GM10847 (cell line): ENCODE data around the gene FCMR.

ENCODE experiments used
- POLR2A ChIP-seq: IDR thresholded peaks from 2 replicates; pipeline ENCODE4 v1.6.1; 2011; ENCODE audit not compliant: insufficient read length; ENCODE audit errors: extremely low read depth

Gene FCMR

DNA sequence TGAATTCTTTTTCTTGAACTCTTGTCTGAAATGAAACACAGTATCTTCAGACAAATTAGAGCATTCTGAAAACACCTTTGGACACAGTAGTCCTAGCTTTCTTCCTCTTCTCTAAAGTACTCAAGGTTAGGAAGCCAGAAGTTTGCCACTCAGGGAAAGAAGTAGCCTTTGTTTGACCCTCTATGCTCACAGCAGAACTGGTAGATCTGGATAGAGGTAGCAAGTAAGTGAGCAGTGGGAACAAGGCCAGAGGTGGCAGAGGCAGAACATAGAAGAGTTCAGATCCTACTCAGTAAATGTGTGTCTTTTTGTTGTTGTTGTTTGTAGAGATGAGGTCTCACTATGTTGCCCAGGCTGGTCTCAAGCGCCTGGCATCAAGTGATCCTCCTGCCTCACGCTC lies 31.9 kb upstream of the FCMR start:
- TF ChIP-seq POLR2A, result no peak

DNA sequence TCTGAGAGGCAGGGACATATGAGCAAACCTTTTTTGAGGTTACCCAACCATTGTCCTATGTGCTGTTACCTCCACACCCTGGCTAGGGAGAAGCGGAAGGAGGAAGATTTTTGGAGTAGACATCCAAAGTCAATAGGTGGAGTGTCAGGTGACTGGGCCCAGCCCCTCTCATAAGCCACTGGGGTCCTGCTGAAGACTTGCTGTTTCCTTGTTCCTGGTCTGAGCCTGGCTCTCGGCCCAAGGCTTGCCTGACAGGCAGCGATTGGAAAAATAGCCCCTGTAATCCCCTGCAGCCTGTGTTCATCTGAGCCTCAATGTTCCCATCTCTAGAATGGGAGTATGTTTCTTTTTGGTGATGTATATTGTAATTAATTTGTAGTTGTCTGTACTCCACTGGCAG lies 31.4 kb upstream of the FCMR start:
- no peak for TF ChIP-seq POLR2A

DNA sequence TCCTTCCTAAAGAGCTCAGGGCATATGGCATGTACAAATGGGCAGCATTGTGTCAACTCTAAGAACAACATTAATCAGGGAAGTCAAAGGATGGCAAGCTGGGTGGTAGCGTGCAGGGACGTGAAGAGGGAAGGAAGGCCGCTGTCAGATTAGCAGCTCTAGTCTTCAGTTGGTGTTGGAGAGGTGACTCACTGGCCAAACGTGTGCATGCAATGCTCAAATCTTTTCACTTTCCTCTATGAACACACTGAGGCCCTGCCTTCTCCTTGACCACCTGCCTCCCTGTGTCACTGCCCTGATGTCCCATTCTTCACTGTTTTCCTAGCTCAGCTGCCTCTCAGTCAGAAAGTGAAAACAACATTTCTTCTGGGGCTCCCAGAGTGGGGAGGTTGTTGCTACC lies 30.4 kb upstream of the FCMR start:
- TF ChIP-seq POLR2A, result no peak

DNA sequence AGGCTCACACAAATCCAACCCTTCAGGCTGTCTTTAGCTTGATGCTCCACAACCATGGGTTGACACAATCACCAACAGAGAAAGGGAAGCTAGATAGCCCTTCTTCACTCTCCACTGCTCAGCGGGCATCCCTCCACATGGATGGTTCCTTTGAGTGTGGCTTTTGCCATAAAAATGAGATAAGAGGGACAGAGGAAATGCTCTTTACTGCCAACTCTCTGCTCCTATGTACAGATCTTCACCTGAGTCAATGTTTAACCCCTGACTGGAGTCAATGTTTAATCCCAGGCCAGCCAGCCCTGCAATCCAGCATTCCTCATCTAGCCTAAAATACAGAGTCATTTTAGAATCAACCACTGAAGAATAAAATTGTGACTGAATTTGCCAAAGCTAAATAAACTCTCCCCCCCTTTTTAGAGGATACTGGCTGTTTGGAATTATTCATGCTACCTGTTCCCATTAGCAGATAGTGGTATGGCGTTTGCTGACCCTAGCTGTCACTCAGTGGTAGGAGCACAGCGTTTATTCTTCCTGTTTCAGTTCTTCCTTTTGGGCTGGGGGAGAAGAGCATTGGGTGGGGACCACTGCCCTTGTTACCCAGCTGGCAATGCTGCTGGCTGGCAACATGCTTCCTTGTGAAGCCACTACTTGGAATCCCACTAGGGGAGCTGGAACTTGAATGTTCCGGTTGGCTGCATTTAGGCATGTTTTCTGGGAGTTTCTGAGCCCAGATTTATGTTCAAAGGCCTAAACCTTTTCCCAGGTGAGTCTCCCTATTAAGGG lies 29.8 kb upstream of the FCMR start:
- no peak for TF ChIP-seq POLR2A

DNA sequence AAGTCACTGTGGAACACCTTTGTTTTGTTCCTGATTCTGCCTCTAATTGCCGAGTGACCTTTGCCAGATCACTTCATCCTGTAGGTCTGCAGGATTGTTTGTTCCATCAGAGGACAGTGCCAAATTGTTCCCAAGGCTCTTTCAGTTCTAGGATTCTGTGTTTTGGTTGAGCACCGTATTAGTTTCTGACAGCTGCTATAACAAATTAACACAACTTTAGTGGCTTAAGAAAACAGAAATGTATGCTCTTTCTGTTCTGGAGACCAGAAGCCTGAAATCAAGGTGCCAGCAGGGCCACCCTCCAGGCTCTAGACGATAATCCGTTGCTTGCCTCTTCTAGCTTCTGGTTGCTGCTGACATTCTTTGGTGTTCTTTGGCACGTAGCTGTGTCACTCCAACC lies 27.9 kb upstream of the FCMR start:
- no peak for TF ChIP-seq POLR2A

DNA sequence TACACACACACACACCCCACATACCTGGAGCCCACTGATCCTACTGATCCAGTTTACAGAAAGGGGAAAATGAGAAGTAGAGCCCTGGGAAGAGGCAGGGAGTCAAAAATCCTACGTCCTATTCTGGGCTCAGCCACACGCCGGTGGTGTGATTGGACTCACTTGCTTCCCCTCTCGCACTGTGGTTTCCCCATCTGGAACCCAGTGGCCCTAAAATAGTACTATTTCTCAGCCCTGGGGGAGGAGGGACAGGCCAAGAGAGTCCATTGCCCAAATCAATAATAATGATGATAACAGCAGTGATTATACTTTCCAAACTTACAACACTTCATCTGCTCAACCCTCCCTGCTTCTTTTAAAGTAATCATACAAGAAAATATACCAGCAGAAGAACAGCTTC lies 27.5 kb upstream of the FCMR start:
- TF ChIP-seq POLR2A, result no peak

DNA sequence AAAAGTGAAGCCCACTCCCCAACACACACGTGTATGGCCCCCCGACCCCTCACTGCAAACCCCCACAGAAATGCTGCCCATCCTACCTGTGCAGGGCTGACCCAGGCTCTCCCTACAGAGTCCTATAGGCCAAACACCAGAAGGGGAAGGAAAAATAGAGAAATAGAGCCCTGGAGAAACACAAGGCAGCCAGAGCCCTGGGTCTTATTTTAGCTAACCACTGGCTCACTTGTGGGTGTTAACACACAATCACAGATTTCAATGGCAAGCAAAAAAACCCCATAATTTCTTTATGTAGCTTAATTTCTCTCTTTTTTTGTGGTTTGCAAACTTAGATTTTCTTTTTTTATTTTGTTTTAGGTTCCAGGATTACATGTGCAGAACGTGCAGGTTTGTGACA lies 25.5 kb upstream of the FCMR start:
- no peak for TF ChIP-seq POLR2A

DNA sequence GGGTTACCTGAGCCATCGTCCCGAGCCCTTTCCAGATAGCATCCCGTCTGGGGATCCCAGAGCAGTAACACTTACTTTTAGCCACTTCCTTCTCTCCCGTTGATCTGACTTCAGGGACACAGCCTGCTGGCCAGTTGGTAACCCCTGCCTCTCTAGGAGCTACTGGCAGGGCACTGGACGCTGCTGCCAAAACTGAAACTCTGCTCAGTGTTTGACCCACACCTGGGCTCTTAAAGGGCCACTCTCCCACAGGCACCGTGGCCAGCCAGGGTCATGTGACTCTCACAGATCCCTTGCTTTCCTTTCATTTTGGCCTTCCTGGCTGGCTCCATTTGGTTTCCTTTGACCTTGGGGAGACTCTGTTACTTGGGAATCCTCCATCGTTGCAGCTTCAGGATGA lies 24.5 kb upstream of the FCMR start, which contains the start of gene PIGR:
TSS of gene PIGR (minus strand) at position 206 of the 400 bp plus-strand sequence. CDS start 5,935 bp downstream, outside the sequence.
- no peak for TF ChIP-seq POLR2A

DNA sequence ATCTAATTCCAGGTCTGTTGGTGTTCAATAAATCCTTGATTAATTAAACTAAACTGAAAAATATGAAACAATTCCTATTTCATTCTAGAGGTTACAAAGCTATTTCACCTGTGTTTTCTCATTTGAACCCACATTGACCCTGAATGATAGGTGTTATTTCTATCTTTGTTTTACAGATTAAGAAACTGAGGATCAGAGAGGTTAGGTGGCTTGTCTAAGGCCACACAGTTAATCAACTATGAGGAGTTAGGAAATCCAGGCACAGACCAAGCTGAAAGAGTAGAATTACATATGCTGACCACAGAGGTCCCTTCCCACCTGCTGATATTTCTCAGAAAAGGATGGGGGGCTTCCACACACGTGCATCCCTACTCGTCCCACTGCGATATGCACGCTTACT lies 24.0 kb upstream of the FCMR start:
- TF ChIP-seq POLR2A, result no peak

DNA sequence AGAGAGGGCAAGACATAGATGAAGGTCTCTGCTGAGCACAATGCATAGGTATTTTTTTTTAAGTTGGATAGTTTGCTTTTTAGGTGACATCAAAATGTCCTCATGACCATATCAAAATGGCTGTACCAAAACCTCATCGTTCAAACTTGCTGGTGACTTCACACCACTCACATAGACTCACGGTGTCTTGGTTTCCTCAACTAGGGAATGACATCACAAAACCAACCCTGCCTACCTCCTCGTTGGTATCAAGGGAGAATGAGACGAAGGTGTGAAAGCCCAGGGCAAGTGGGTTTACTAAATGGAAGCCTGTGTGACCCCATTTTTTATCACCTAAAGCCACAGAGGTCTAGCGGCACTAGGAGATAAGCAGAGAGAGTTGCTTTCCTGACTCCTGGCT lies 23.0 kb upstream of the FCMR start:
- TF ChIP-seq POLR2A, result no peak

DNA sequence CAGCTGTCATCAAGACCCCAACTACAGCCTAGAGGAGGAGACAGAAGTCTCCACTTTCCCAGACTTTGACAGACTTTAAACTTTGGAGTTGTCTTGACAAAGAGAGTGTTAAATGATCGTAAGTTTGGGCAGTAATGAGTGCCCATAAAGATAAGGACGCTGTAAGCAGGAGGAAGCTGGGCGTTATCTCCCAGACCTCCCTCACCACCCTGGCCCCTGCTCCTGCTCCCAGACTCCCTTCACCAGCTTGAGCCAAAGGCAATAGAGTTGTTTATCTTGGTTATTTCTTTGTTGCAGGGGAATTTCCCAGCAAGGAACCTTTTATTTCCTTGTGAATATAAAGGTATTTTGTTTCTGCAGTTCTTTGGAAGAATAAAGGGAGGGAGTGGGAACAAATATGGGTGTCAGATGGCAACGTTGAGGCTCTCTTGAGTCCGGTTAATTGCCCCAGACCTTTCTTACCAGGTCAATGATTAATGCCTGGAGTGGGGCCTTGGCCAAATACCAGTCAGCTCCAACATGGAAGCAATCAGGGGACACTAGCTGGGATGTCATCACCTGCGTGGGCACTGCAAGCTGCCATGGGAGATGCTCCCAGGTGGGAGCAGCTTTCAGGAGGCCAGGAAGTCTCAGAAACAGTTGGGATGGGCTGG lies 20.2 kb upstream of the FCMR start:
- no peak for TF ChIP-seq POLR2A

DNA sequence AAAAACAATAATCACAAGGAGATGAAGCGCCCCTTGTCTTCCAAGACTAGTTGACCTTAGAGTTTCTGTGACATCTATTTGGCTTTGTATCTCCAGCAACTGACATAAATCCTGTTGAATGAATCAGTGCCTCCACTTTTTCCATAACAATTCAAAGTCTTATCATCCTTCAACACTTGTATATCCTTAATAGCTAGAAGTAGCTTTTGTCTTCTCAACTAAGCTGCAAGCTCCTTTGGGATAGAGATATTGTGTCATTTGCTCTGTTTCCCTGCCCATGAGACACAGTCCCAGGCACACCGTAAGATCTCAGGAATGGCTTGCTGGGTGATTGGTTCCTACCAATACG lies 18.8 kb upstream of the FCMR start:
- TF ChIP-seq POLR2A, result no peak

DNA sequence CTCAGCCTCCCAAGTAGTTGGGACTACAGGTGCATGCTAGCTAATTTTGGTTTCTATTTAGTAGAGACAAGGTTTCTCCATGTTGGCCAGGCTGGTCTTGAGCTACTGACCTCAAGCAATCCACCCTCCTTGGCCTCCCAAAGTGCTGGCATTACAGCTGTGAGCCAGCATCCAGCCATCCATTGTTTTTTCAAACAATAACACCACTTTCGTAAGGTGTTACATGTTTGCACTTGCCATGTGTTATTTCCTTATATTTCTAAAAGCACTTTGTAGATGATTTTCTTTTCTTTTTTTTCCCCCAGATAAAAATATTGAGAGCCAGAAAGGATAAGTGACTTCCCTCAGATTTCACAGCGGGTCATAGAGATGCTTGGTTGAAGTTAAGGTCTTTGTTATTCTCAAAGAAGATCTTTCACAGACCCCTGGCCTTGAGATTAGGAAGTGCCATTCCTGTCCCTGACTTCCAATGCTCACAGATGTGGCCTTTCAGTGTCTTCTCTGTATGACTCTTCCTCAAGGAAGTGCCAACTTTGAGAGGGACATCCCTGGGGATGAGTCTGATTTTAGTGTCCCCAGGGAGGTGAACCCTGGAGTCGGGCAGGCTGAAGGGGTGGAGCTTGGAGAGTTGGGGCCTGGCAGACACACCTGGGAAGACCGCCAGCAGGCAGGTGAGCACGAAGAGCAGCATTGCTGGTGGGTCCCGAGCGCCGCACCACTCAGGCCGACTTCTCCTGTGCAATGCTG lies 18.3 kb upstream of the FCMR start:
- no peak for TF ChIP-seq POLR2A

DNA sequence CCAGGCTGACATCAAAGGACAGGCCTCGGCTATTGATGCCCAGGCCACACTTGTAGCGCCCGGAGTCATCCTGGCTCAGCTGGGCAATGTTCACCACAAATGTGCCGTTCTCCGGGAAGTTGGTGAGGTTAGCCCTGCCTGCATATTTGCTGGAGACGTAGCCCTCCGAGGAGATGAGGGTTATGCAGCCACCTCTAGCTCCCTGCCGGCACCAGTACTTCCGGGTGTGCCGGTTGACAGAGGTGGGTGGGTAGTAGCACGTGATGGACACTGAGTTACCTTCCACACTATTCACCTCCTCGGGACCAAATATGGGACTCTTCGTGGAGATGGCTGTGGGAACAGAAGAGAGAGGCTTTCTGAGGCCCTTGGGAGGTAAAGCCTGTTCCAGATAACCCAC lies 17.4 kb upstream of the FCMR start:
- TF ChIP-seq POLR2A, result no peak

DNA sequence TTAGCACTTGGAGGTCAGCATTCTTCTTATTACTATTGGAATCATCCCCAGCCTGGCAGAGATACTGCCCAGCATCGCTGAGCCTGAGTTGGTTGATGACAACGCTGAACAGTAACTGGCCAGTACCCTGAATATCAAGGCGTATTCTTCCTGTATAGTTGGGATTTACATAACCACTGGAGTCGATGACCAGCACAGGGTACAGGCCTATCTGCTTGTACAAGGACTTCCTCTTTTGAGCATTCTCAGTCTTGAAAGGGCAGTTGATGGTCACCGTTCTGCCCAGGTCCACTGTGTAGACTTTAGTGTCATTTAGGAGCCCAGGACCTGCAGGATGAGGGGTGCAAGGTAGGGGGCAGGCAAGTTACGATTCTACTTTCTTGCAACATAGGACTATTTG lies 15.7 kb upstream of the FCMR start:
- no peak for TF ChIP-seq POLR2A

DNA sequence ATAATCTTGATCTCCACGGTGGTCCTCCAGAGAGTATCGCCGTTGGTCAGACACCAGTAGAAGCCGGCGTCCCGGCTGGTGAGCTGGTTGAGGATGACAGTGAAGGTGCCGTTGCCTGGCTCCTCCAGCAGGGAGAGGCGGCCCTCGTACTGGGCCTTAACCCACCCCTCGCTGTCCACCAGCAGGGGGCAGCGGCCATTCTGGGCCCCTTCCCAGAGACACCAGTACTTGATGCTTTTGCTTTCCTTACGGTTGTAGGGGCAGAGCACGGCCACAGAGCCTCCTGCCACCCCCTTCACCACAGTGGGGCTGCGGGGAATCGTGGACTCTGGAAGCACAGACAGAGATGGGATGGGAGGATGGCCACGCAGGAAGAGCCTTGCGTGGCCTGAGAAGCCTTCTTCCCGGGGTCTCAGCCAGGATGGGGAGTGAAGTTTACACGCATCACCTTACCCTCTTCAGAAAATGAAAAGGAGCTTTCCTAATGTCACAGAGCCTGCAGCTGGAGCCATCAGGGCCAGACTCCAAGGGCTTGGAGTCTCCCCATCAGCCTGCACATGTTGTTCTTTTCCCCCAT lies 13.8 kb upstream of the FCMR start:
- TF ChIP-seq POLR2A, result no peak
